Activated CD4-positive, alpha-beta T cell treated with anti-CD3 and anti-CD28 coated beads, Interleukin-2, amount 10 ng/mL, durations not matched to agents 7 days and 5 days (primary cell): Measurements from ENCODE around the gene CDKL5. TPM values are rescaled to one million over a fixed set of nuclear protein-coding genes. Genes with fewer than 3 reads are reported as not detected.
"Not testable (repeated sequence)": the region's sequence is repeated elsewhere in the genome, so short reads cannot be mapped to it uniquely, and the experiment has no call there.

ENCODE experiments used
- CTCF ChIA-PET: fragments of 350-600 bp; sonication (Branson Sonifier 250); formaldehyde crosslinking; loops from one replicate; lab custom pipeline; 2021; ENCODE audit warnings: antibody characterized with exemption; lab: Charles Lee
- POLR2A ChIA-PET: fragments of 350-600 bp; sonication (Branson Sonifier 250); formaldehyde crosslinking; loops from one replicate; lab custom pipeline; 2021; ENCODE audit warnings: antibody characterized with exemption; lab: Charles Lee
- DNase-seq: peaks from one replicate; pipeline ENCODE4 v3.0.0-alpha.2; 2020
- H3K27ac Mint-ChIP-seq: one replicate; pipeline ENCODE4 v1.8.0; 2021; ENCODE audit warnings: mild to moderate bottlenecking, moderate library complexity, mixed read lengths
- H3K27me3 Mint-ChIP-seq: one replicate; pipeline ENCODE4 v1.8.0; 2021; ENCODE audit warnings: mixed read lengths
- H3K36me3 Mint-ChIP-seq: one replicate; pipeline ENCODE4 v1.8.0; 2021; ENCODE audit warnings: low read depth, mixed read lengths
- H3K4me1 Mint-ChIP-seq: one replicate; pipeline ENCODE4 v1.8.0; 2021; ENCODE audit warnings: mixed read lengths
- H3K4me3 Mint-ChIP-seq: one replicate; pipeline ENCODE4 v1.8.0; 2021; ENCODE audit warnings: mild to moderate bottlenecking, moderate library complexity, mixed read lengths
- H3K9me3 Mint-ChIP-seq: one replicate; pipeline ENCODE4 v1.8.0; 2021; ENCODE audit warnings: mixed read lengths
- total RNA-seq, 2 experiments: library from RNA; stranded (reverse); gene quantifications; one replicate each; pipeline ENCODE4 v1.2.3, GENCODE V29; 2021

Gene CDKL5
- total RNA-seq, 2 experiments from 2014 or later: 1.3 to 1.6 TPM

DNA sequence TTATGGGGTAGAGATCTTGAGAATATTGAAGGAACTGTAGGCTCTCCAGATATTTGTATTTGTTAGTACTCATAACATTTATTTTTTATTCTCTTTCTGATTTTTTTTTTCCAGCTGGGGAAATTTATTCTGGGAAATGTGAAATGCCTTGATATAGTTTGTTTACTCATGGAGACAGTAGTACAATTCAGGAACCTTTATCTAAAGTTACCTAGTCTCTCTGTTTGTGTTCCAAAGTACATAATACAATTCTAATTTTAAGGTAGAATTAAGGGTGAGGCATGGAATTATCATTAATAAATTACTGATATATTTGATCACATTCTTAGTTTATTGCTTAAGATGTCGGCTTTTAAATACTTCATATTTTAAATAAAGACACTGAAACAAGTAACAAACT lies 132.5 kb downstream of the CDKL5 start:
- no peak for DNase-seq
- H3K27me3 Mint-ChIP-seq: no peaks in the 10 kb centered on the region
- H3K4me1 Mint-ChIP-seq: no peaks in the 10 kb centered on the region
- no peaks in the 10 kb centered on the region for H3K9me3 Mint-ChIP-seq
- no peaks in the 10 kb centered on the region for H3K36me3 Mint-ChIP-seq
- no peak overlapping the region for H3K27ac Mint-ChIP-seq
- POLR2A ChIA-PET: no interaction called here
- H3K4me3 Mint-ChIP-seq: no peak overlapping the region
- CTCF ChIA-PET: no interaction called here

DNA sequence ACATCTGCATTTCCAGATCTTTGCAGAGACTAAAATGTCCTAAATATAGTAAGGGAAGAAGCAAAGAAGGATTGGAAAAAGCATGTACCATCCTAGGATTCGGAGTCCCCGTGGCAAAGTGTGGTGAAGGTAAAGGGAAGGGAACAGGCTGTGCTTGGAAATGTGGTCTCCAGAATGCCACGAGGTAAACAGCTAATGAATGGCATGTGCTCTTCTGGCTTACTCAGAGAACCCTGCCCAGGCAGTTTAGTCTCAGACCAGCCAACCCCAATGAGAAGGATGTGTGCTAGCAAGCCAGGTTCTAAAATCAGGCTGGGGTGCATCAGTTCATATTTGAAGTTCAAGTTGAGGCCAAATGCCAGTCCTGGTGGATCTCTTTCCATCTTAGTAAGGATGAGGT lies 133.4 kb downstream of the CDKL5 start:
- Mint-ChIP-seq H3K36me3 (no peaks in the 10 kb centered on the region), H3K4me3 (no peak overlapping the region), H3K4me1 (no peaks in the 10 kb centered on the region), H3K27me3 (no peaks in the 10 kb centered on the region), H3K27ac (no peak overlapping the region), H3K9me3 (no peaks in the 10 kb centered on the region)
- ChIA-PET CTCF (no interaction called here), POLR2A (no interaction called here)
- DNase-seq: no peak

DNA sequence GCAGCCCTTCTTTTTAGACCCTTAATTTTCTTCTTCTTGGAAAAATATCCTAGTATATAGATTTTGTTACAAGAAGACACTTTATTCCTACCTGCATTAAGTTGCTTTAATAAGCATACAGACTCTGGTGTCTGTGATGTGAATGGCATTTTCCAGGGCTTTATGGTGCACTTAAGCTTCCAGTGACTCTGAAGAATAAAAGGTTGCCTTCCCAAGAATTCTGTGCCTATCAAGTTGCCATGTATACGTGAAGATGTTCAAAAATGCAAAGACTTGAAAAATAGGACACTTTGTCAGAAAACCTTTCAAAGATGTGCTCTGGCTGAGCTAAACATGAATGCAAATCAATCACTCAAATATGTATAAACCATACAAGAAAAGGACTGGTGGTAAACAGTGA lies 135.6 kb downstream of the CDKL5 start:
- no peaks in the 10 kb centered on the region for H3K4me1 Mint-ChIP-seq

DNA sequence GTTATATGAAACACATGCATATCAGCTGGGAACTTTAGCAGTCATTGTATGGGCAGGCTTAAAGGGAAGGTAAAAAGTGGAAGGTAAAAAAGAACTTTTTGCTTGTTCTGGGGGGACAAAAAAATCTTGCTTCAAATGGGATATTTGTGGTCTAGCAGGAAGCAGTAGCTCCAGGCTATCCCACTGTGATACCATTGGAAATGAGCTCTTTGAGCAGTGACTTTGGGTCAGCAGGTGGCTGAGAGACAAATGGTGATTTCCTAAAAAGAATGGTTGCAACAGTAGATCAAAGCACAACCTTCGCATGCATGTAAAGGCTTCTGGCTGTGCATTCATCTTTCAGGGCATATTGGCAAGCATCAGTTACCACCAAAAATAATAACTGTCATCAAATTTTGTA lies 140.3 kb downstream of the CDKL5 start:
- Mint-ChIP-seq H3K9me3 (no peaks in the 10 kb centered on the region), H3K4me1 (no peaks in the 10 kb centered on the region), H3K4me3 (no peak overlapping the region), H3K27me3 (no peaks in the 10 kb centered on the region), H3K27ac (no peak overlapping the region), H3K36me3 (no peaks in the 10 kb centered on the region)
- ChIA-PET POLR2A (no interaction called here), CTCF (no interaction called here)
- DNase-seq: no peak

More for the DNA sequence above, 135.6 kb downstream of the CDKL5 start:
- H3K9me3 Mint-ChIP-seq: no peaks in the 10 kb centered on the region
- H3K27me3 Mint-ChIP-seq: no peaks in the 10 kb centered on the region
- no peak overlapping the region for H3K27ac Mint-ChIP-seq
- H3K4me3 Mint-ChIP-seq: no peak overlapping the region
- ChIA-PET CTCF (no interaction called here), POLR2A (no interaction called here)
- DNase-seq: no peak
- no peaks in the 10 kb centered on the region for H3K36me3 Mint-ChIP-seq

DNA sequence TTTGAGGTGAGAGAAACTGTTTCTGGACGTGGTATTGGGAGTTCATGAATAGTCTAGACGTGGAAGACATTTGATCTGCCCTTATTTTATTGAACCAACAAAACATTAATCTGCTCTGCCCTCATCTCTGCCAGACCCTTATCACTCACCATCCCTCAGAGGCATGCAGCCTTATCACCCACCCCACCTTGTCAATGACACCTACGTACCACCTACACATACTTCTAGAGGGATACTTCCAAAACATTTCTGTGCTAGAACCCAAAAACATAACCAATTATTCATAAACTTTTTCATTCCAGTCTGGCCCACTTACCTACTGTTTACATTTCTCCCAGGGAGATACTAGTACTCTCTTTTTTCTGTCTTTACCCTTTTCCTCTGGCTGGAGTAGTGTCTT lies 141.3 kb downstream of the CDKL5 start:
- CTCF ChIA-PET: no interaction called here
- POLR2A ChIA-PET: no interaction called here
- no peak overlapping the region for H3K4me3 Mint-ChIP-seq

DNA sequence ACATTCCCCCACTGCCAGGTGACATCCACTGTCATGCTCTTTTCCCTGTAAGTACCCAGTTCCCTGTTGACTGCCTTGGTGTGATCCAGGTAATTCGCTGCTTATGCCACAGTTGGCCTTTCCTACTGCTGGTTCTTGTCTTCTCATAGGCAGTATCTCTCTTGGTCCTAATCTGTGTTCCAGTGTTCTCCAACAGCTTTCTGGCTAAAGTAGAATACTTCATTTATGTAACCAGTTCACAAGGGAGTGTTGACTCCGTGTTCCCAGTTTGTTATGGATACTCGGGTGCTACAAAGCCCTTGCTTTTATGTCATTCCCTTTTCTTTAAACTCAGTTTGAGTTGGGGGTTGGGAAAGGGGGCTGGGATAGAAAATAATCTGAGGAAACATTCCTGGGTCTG lies 148.1 kb downstream of the CDKL5 start:
- no peak for DNase-seq
- Mint-ChIP-seq H3K4me3 (no peak overlapping the region), H3K4me1 (no peaks in the 10 kb centered on the region), H3K27ac (no peak overlapping the region), H3K36me3 (no peaks in the 10 kb centered on the region), H3K27me3 (no peaks in the 10 kb centered on the region), H3K9me3 (no peaks in the 10 kb centered on the region)
- ChIA-PET POLR2A (no interaction called here), CTCF (no interaction called here)

More for the DNA sequence above, 141.3 kb downstream of the CDKL5 start:
- Mint-ChIP-seq H3K9me3 (no peaks in the 10 kb centered on the region), H3K27ac (no peak overlapping the region), H3K36me3 (no peaks in the 10 kb centered on the region), H3K4me1 (no peaks in the 10 kb centered on the region), H3K27me3 (no peaks in the 10 kb centered on the region)
- DNase-seq: no peak

DNA sequence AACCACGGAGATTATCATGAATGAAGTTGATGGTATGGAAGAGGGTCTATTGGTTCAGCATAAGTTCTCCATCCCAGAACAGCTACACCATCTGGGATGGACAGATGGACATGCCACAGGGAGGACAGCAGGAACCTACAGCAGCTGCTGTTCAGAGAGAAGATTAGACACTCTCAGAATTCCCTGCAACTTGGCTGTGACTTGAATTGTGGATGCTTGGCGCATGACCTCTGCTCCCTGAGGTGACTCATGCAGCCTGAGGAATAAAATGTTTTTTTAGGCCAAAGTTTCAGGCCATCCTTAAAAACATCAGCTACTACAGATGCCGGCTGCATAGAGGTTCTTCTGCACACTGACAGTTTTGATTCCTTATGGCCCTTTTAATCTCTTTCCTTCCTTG lies 149.2 kb downstream of the CDKL5 start:
- no peaks in the 10 kb centered on the region for H3K36me3 Mint-ChIP-seq
- DNase-seq: no peak
- H3K9me3 Mint-ChIP-seq: no peaks in the 10 kb centered on the region
- ChIA-PET POLR2A (no interaction called here), CTCF (no interaction called here)
- no peak overlapping the region for H3K4me3 Mint-ChIP-seq
- no peaks in the 10 kb centered on the region for H3K27me3 Mint-ChIP-seq
- H3K4me1 Mint-ChIP-seq: no peaks in the 10 kb centered on the region
- no peak overlapping the region for H3K27ac Mint-ChIP-seq

DNA sequence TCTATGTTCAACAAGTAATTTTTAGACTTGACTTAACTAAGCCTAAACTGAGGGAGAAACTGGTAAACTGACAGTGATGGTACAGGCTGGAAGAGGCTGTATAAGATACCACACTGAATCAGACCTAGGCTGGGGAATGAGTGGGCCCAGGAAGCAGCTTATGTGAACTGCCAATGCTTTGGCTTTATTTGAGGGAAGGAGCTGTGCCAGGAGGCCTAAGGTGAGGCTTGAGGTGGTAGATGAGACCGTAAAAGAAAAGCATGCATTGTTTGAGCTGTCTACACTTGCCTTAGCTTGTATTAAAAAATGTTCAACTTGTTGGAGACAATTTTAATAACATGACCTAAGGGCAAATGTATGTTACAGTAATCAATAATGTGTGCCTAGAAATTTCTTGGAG lies 150.3 kb downstream of the CDKL5 start:
- H3K27me3 Mint-ChIP-seq: no peaks in the 10 kb centered on the region
- H3K4me3 Mint-ChIP-seq: no peak overlapping the region
- H3K27ac Mint-ChIP-seq: no peak overlapping the region
- POLR2A ChIA-PET: no interaction called here
- H3K9me3 Mint-ChIP-seq: no peaks in the 10 kb centered on the region
- no peaks in the 10 kb centered on the region for H3K36me3 Mint-ChIP-seq
- no peak for DNase-seq
- H3K4me1 Mint-ChIP-seq: no peaks in the 10 kb centered on the region
- CTCF ChIA-PET: no interaction called here

DNA sequence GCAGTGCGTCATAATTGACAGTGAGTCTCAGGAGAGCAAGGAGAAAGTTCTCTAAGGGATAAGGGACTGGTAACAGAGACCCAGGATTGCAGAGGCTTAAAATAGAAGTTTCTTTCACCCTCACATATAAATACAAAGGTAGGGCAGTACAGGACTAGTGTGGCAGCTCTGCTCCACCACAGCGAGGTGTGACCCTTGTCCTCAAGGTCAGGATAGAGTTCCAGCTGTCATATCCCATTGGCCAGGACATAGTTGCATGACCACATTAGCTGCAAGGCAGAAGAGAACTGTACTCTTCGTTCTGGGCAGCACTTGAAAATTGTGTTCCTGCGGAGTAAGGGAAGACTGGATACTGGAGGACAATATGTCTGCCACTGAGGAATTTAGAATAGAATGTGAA lies 152.0 kb downstream of the CDKL5 start:
- no peaks in the 10 kb centered on the region for H3K9me3 Mint-ChIP-seq
- CTCF ChIA-PET: no interaction called here
- H3K27ac Mint-ChIP-seq: no peak overlapping the region
- no peaks in the 10 kb centered on the region for H3K27me3 Mint-ChIP-seq
- H3K36me3 Mint-ChIP-seq: no peaks in the 10 kb centered on the region
- no peak overlapping the region for H3K4me3 Mint-ChIP-seq
- H3K4me1 Mint-ChIP-seq: no peaks in the 10 kb centered on the region
- POLR2A ChIA-PET: no interaction called here
- no peak for DNase-seq

DNA sequence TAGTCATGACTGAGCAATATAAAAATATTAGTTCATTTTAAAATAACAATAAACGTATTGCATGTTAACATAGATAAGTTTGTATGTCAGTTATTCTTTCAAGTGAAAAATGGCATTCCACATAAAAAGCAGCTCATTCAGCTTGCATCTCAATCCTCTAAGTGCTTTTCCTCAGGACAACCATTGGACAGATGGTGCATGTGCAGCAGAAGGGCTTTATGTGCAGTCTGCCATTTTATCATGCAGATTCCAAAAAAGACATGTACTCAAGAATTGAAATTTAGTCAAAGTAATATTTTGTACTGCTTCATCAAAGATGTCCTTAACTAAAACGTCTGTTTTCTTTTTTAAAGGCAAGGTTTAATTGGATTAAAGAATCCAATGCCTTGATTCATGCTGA lies 153.1 kb downstream of the CDKL5 start:
- Mint-ChIP-seq H3K27me3 (no peaks in the 10 kb centered on the region), H3K36me3 (no peaks in the 10 kb centered on the region), H3K9me3 (no peaks in the 10 kb centered on the region), H3K27ac (no peak overlapping the region), H3K4me3 (no peak overlapping the region), H3K4me1 (no peaks in the 10 kb centered on the region)
- ChIA-PET POLR2A (no interaction called here), CTCF (no interaction called here)
- DNase-seq: no peak

DNA sequence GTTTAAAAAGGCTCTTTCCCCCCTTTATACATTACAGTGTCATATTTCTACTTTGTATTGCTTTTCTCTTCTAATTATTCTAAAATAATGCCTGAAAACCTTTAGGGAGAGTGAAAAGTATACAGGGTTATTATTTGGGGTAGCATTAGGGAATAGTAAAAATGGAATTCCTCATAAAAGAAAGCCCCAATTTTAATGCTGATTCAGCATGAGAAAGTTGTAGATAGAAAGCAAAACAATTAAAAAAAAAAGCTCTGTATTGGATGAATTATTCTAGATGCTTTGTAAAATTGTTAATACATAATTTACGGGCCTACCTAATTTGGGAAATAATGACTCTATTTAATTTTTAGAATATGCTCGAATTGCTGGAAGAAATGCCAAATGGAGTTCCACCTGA lies 154.1 kb downstream of the CDKL5 start:
- CTCF ChIA-PET: interaction anchor here (0.7 kb wide), 1 partner anchor 1371 kb away, joined by 4 read pairs; no protein-coding TSS in a partner anchor
- Mint-ChIP-seq H3K27me3 (no peaks in the 10 kb centered on the region), H3K36me3 (no peaks in the 10 kb centered on the region)

DNA sequence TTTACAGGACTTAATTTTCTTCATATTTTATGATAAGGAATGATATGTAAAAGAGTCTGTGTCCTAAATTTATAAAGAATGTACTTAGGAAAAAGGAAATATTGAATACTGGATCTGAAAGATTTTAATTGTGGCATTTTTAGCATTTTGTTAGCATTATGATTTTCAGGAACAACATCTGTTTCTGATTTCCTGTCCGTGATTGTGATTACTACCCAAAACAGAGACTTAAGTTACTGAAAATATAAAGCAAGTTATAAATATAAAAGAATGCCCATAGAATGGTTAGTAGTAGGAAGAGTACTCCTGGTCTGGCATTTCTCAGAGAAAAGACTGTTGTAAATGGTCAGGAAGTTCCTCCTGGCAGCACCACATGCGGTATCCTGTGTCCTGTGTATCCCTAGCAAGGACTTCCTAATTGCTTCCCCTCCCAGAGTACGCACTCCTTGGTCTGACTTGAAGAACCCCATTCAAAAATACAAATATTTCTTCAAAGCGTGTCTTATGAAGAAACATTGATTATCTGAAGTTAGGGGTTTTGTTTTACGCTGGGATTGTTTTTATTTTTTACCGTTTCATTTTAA lies 157.6 kb downstream of the CDKL5 start:
- ChIA-PET CTCF (no interaction called here), POLR2A (no interaction called here)
- H3K4me1 Mint-ChIP-seq: no peaks in the 10 kb centered on the region
- no peak for DNase-seq
- H3K4me3 Mint-ChIP-seq: no peak overlapping the region
- H3K27me3 Mint-ChIP-seq: no peaks in the 10 kb centered on the region
- no peaks in the 10 kb centered on the region for H3K36me3 Mint-ChIP-seq
- H3K27ac Mint-ChIP-seq: no peak overlapping the region
- H3K9me3 Mint-ChIP-seq: no peaks in the 10 kb centered on the region

More for the DNA sequence above, 154.1 kb downstream of the CDKL5 start:
- H3K9me3 Mint-ChIP-seq: no peaks in the 10 kb centered on the region
- no peak for DNase-seq
- no peaks in the 10 kb centered on the region for H3K4me1 Mint-ChIP-seq
- POLR2A ChIA-PET: no interaction called here
- H3K27ac Mint-ChIP-seq: no peak overlapping the region
- no peak overlapping the region for H3K4me3 Mint-ChIP-seq

DNA sequence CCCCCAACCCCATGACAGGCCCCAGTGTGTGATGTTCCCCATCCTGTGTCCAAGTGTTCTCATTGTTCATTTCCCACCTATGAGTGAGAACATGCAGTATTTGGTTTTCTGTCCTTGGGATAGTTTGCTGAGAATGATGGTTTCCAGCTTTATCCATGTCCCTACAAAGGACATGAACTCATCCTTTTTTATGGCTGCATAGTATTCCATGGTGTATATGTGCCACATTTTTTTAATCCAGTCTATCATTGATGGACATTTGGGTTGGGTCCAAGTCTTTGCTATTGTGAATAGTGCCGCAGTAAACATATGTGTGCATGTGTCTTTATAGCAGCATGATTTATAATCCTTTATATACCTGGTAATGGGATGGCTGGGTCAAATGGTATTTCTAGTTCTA lies 163.9 kb downstream of the CDKL5 start:
- H3K27ac Mint-ChIP-seq, H3K4me3 Mint-ChIP-seq, H3K36me3 Mint-ChIP-seq: not testable (repeated sequence)

DNA sequence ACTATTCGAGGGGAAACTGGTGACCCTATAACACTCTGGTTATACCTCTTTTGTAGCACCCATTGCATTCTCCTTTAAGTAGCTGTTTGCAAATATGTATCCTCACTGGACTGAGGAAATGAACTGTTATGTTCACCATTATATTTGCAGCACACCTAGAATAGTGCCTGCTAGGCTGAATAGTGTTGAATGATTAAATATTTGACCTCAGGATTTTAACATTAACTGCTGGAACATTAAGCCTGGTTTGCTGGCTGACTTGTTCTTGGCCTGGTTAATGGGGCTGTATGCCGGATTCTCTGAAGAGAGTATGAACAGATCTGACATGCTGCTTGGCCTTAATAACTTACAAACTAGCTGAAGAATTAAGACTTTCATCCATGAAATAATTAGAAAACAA lies 166.4 kb downstream of the CDKL5 start:
- no peak for DNase-seq
- no peak overlapping the region for H3K27ac Mint-ChIP-seq
- H3K27me3 Mint-ChIP-seq: no peaks in the 10 kb centered on the region
- no peaks in the 10 kb centered on the region for H3K4me1 Mint-ChIP-seq
- CTCF ChIA-PET: no interaction called here
- POLR2A ChIA-PET: no interaction called here
- no peaks in the 10 kb centered on the region for H3K9me3 Mint-ChIP-seq
- no peaks in the 10 kb centered on the region for H3K36me3 Mint-ChIP-seq
- no peak overlapping the region for H3K4me3 Mint-ChIP-seq

More for the DNA sequence above, 163.9 kb downstream of the CDKL5 start:
- H3K4me1 Mint-ChIP-seq, POLR2A ChIA-PET, DNase-seq, H3K9me3 Mint-ChIP-seq, CTCF ChIA-PET, H3K27me3 Mint-ChIP-seq: not testable (repeated sequence)
